PC-9 (cell line): Measurements from ENCODE around the gene RGS7. TPM values are rescaled to one million over a fixed set of nuclear protein-coding genes. Genes with fewer than 3 reads are reported as not detected.
A peak's percentile ranks its signal among the peaks of the same experiment; 100 is the strongest.

ENCODE experiments used
- BruUV-seq: library from RNA; stranded (reverse); fragments of 400-500 nt; replicated peaks from 2 replicates; lab custom pipeline; 2021; lab: Mats Ljungman, UMichigan
- CTCF ChIA-PET: fragments of 300-600 bp; sonication (Branson Sonifier 250); formaldehyde crosslinking; loops from one replicate; lab custom pipeline; 2022; ENCODE audit warnings: antibody characterized with exemption; lab: Charles Lee
- POLR2A ChIA-PET: fragments of 300-600 bp; sonication (Branson Sonifier 250); formaldehyde crosslinking; loops from one replicate; lab custom pipeline; 2022; ENCODE audit warnings: antibody characterized with exemption; ENCODE audit not compliant: unreplicated experiment; lab: Charles Lee
- DNase-seq, 2 experiments: peaks; one replicate each; pipeline versions ENCODE4 v3.0.0 to v3.0.0-alpha.2; 2015 to 2022; ENCODE audit warnings: mixed read lengths in 1 of 2
- H2AFZ ChIP-seq: fragments of 200-600 bp; sonication (generic); 2 replicates; pipeline ENCODE4 v1.8.1; 2017; ENCODE audit warnings: antibody characterized with exemption
- H3F3A ChIP-seq: fragments of 200-600 bp; sonication (generic); 2 replicates; pipeline ENCODE4 v1.8.1; 2017; ENCODE audit warnings: antibody characterized with exemption, mild to moderate bottlenecking, low read depth; ENCODE audit not compliant: insufficient read depth
- H3K27ac ChIP-seq: fragments of 200-600 bp; sonication (generic); 2 replicates; pipeline ENCODE4 v1.6.1; 2016; ENCODE audit warnings: mixed run types
- H3K27me3 ChIP-seq: fragments of 200-600 bp; sonication (generic); 2 replicates; pipeline ENCODE4 v1.6.1; 2016; ENCODE audit warnings: low read depth, mixed run types; ENCODE audit not compliant: insufficient read depth
- H3K36me3 ChIP-seq: fragments of 200-600 bp; sonication (generic); 2 replicates; pipeline ENCODE4 v1.6.1; 2016; ENCODE audit warnings: low read depth, mixed run types
- H3K4me1 ChIP-seq: fragments of 200-600 bp; sonication (generic); replicated peaks from 2 replicates; pipeline ENCODE4 v1.6.1; 2016; ENCODE audit warnings: mixed run types; ENCODE audit not compliant: insufficient read depth
- H3K4me2 ChIP-seq: fragments of 200-600 bp; sonication (generic); 2 replicates; pipeline ENCODE4 v1.6.1; 2017; ENCODE audit warnings: mixed run types
- H3K4me3 ChIP-seq: fragments of 200-600 bp; sonication (generic); 2 replicates; pipeline ENCODE4 v1.6.1; 2016; ENCODE audit warnings: mixed run types
- H3K79me2 ChIP-seq: fragments of 200-600 bp; sonication (generic); 2 replicates; pipeline ENCODE4 v1.6.1; 2017; ENCODE audit warnings: low read depth, mixed run types
- H3K9me2 ChIP-seq: fragments of 200-600 bp; sonication (generic); 2 replicates; pipeline ENCODE4 v1.8.1; 2017; ENCODE audit warnings: mild to moderate bottlenecking; ENCODE audit not compliant: insufficient read depth
- H3K9me3 ChIP-seq: fragments of 200-600 bp; sonication (generic); 2 replicates; pipeline ENCODE4 v1.8.1; 2016; ENCODE audit warnings: low read depth; ENCODE audit not compliant: insufficient read depth
- H4K20me1 ChIP-seq: fragments of 200-600 bp; sonication (generic); 2 replicates; pipeline ENCODE4 v1.8.1; 2017; ENCODE audit not compliant: insufficient read depth
- EZH2 ChIP-seq: fragments of 200-600 bp; sonication (generic); IDR thresholded peaks from 2 replicates; pipeline ENCODE4 v1.8.0; 2017; ENCODE audit warnings: antibody characterized with exemption, low read depth
- intact Hi-C: fragments of 100-400 bp; cut with micrococcal nuclease; formaldehyde crosslinking; loops from one replicate; pipeline ENCODE4 v1.10.0; 2022; ENCODE audit not compliant: unreplicated experiment
- total RNA-seq: library from RNA; stranded (reverse); gene quantifications from 2 replicates; pipeline ENCODE4 v1.2.3, GENCODE V29; 2021
- TF ChIP-seq, protein P1 (sequence below): fragments of 200-600 bp; sonication (generic); conservative IDR thresholded peaks from 2 replicates; pipeline ENCODE4 v1.6.1; 2017; ENCODE audit warnings: mixed run types, antibody characterized with exemption, mild to moderate bottlenecking, moderate library complexity

The RGS7 gene
- total RNA-seq, 1 experiment from 2014 or later = 5.8 TPM

DNA sequence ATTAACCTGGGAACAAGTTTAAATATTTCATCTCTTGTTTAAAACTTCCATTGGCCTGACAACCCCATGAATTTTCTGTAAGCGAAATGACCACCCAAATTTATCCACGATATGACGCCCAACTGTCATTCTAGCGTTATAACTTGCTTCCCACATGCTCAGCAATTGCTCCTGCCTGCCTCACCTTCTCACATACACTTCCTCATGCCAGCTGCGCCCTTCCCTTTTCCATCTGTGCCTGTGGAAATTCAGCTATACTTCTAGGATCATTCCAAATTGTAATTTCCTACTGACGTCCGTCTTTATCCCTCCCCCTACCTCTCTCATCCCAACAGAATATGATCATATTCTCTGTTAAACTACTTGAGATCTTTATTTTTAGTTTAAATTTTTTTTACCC is 248.0 kb downstream of the RGS7 start:
- BruUV-seq = no TSS peak
- H3K27me3 ChIP-seq = peaks cover 11% of the 10 kb centered on the region; the same call in 1 of the 2 replicates
- H3K4me2 ChIP-seq = peak overlapping the region; percentile 13; the same call in 1 of the 2 replicates
- no peak for DNase-seq
- H3K36me3 ChIP-seq = no peaks in the 10 kb centered on the region
- no peak overlapping the region for H3K27ac ChIP-seq
- ChIA-PET CTCF (no interaction called here), POLR2A (no interaction called here)
- H3K4me1 ChIP-seq = no peaks in the 10 kb centered on the region
- no peaks in the 10 kb centered on the region for H3K9me3 ChIP-seq
- H3F3A ChIP-seq = no peaks in the 10 kb centered on the region
- H3K9me2 ChIP-seq = no peaks in the 10 kb centered on the region
- no peaks in the 10 kb centered on the region for H4K20me1 ChIP-seq
- H3K79me2 ChIP-seq = no peaks in the 10 kb centered on the region
- no peak for TF ChIP-seq EZH2
- TF ChIP-seq, protein P1, sequence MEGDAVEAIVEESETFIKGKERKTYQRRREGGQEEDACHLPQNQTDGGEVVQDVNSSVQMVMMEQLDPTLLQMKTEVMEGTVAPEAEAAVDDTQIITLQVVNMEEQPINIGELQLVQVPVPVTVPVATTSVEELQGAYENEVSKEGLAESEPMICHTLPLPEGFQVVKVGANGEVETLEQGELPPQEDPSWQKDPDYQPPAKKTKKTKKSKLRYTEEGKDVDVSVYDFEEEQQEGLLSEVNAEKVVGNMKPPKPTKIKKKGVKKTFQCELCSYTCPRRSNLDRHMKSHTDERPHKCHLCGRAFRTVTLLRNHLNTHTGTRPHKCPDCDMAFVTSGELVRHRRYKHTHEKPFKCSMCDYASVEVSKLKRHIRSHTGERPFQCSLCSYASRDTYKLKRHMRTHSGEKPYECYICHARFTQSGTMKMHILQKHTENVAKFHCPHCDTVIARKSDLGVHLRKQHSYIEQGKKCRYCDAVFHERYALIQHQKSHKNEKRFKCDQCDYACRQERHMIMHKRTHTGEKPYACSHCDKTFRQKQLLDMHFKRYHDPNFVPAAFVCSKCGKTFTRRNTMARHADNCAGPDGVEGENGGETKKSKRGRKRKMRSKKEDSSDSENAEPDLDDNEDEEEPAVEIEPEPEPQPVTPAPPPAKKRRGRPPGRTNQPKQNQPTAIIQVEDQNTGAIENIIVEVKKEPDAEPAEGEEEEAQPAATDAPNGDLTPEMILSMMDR = no peak
- H3K4me3 ChIP-seq = no peak overlapping the region
- no peak overlapping the region for H2AFZ ChIP-seq
- intact Hi-C loops = no loop called here

GRCh38 chr1:241105147-241105546 is 251.9 kb downstream of the RGS7 start:
- no peaks in the 10 kb centered on the region for H3F3A ChIP-seq
- H3K36me3 ChIP-seq = no peaks in the 10 kb centered on the region
- H3K79me2 ChIP-seq = no peaks in the 10 kb centered on the region
- intact Hi-C loops = no loop called here
- no peak overlapping the region for H3K4me3 ChIP-seq
- H3K9me3 ChIP-seq = no peaks in the 10 kb centered on the region
- H3K4me1 ChIP-seq = no peaks in the 10 kb centered on the region
- no TSS peak for BruUV-seq
- no peak overlapping the region for H3K27ac ChIP-seq
- no peaks in the 10 kb centered on the region for H4K20me1 ChIP-seq
- no peaks in the 10 kb centered on the region for H3K9me2 ChIP-seq
- no peak overlapping the region for H3K4me2 ChIP-seq
- H3K27me3 ChIP-seq = peaks cover 14% of the 10 kb centered on the region
- no peak overlapping the region for H2AFZ ChIP-seq
- DNase-seq = no peak
- POLR2A ChIA-PET = no interaction called here
- TF ChIP-seq EZH2 = no peak
- TF ChIP-seq, protein P1 = no peak
- CTCF ChIA-PET = no interaction called here

GRCh38 chr1:241102664-241103063 is 254.3 kb downstream of the RGS7 start:
- intact Hi-C loops = no loop called here
- Histone ChIP-seq H4K20me1 (no peaks in the 10 kb centered on the region), H3K36me3 (no peaks in the 10 kb centered on the region), H3K27ac (no peak overlapping the region), H3K79me2 (no peaks in the 10 kb centered on the region), H2AFZ (no peak overlapping the region), H3K27me3 (peaks cover 34% of the 10 kb centered on the region), H3K4me3 (no peak overlapping the region), H3K9me2 (no peaks in the 10 kb centered on the region), H3K4me1 (no peaks in the 10 kb centered on the region), H3K4me2 (no peak overlapping the region), H3F3A (no peaks in the 10 kb centered on the region), H3K9me3 (no peaks in the 10 kb centered on the region)
- CTCF ChIA-PET = no interaction called here
- POLR2A ChIA-PET = no interaction called here
- no TSS peak for BruUV-seq
- TF ChIP-seq EZH2 = no peak
- TF ChIP-seq, protein P1 = no peak
- DNase-seq = no peak
